ENCODE results near the gene HOXB8.

GRCh38 chr17:48584223-48584741 lies 30.8 kb downstream of the HOXB8 start:
- TF ChIP-seq, protein P1, sequence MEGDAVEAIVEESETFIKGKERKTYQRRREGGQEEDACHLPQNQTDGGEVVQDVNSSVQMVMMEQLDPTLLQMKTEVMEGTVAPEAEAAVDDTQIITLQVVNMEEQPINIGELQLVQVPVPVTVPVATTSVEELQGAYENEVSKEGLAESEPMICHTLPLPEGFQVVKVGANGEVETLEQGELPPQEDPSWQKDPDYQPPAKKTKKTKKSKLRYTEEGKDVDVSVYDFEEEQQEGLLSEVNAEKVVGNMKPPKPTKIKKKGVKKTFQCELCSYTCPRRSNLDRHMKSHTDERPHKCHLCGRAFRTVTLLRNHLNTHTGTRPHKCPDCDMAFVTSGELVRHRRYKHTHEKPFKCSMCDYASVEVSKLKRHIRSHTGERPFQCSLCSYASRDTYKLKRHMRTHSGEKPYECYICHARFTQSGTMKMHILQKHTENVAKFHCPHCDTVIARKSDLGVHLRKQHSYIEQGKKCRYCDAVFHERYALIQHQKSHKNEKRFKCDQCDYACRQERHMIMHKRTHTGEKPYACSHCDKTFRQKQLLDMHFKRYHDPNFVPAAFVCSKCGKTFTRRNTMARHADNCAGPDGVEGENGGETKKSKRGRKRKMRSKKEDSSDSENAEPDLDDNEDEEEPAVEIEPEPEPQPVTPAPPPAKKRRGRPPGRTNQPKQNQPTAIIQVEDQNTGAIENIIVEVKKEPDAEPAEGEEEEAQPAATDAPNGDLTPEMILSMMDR (IDR thresholded peaks at IDR 0.05) = no peak
- no peak for TF ChIP-seq POLR2A (IDR thresholded peaks at IDR 0.05)

Data from breast epithelium (tissue), 3 donors.